HG02588 (cell line): ENCODE data around the gene DNAH8.

Experiments used
- ATAC-seq: cut with Tn5 transposase; IDR thresholded peaks from one replicate; pipeline ENCODE4 v1.9.1; 2021; ENCODE audit warnings: mild to moderate bottlenecking, moderate library complexity; ENCODE audit not compliant: unreplicated experiment

Gene DNAH8

DNA sequence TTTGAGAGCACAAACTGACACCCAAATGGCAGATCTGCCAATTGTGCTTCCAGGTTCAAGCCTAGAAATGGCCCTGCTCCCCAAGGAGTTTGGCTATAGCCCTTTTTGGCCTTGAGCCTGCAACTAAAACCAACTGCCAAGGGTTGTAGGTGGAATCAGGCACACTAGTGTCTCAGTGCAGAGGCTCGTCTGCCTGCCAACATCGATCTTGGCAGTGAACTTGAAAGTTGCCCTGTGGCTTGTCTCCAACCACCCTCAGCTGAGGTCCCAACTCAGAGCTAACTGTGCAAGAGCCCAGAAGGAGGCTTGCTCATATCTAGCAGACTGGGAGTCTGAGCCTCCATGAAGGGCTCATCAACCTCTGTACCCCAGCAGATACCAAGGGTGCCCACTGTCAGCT lies 240.8 kb downstream of the DNAH8 start:
- no peak for ATAC-seq

DNA sequence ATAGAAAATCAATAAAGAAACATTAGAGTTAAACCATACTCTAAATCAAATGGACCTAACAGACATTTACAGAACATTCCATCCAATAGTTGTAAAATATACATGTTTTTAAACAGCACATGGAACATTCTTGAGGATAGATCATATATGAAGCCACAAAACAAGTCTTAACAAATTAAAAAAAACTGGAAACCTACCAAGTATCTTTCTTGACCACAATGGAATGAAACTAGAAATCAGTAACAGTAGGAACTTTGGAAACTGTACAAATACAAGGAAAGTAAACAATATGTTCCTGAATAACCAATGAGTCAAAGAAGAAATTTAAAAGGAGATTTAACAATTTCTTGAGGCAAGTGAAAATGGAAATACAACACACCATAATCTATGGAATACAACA lies 242.3 kb downstream of the DNAH8 start:
- ATAC-seq: no peak

GRCh38 chr6:38959138-38959537 lies 244.0 kb downstream of the DNAH8 start:
- no peak for ATAC-seq

- no peak for ATAC-seq
These were observed 253.6 kb downstream of the DNAH8 start for GRCh38 chr6:38968702-38969149.

- no peak for ATAC-seq
These were observed 258.3 kb downstream of the DNAH8 start for GRCh38 chr6:38973178-38974057.

- ATAC-seq: no peak
These were observed 259.5 kb downstream of the DNAH8 start for GRCh38 chr6:38974389-38975151.

DNA sequence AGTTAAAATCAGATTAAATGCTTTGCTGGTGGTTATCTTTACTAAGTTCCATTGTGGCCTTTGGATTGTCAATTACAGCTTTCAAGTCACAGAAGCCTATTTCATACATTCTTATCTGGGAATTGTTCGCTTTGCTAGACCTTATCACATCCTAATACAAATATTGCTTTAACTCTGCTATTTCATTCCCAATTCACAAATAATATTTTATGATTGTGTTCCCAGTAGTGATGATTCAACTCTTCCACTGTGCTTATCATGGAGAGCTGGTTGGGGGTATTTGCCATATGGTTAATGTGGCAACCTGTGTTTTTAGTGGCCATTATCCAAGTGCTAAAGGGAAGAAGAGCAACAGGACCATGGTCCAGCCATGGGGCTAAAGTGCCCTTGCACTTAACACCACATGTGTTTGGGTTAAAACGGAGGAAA lies 260.5 kb downstream of the DNAH8 start:
- ATAC-seq: no peak

DNA sequence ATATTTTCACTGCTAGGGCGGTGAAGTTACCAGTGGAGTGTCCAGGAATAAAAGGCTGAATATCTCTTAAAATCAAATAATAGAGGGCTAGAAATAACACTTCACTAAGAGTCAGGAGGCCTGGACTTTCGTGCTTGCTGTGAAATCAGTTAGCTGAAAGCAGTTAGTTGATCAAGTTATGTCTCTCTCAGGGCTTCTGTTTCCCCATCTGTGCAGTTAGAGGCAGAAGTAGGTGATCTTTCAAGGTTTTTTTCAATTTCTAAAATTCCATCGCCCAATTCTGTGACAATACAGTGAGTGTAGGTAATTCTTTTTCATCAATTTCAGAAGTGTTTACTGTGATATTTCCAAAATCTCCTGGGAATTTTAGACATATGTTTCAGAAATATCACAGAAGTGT lies 260.9 kb downstream of the DNAH8 start:
- ATAC-seq: no peak

- ATAC-seq: no peak
These were observed 261.8 kb downstream of the DNAH8 start for GRCh38 chr6:38976801-38977500.

DNA sequence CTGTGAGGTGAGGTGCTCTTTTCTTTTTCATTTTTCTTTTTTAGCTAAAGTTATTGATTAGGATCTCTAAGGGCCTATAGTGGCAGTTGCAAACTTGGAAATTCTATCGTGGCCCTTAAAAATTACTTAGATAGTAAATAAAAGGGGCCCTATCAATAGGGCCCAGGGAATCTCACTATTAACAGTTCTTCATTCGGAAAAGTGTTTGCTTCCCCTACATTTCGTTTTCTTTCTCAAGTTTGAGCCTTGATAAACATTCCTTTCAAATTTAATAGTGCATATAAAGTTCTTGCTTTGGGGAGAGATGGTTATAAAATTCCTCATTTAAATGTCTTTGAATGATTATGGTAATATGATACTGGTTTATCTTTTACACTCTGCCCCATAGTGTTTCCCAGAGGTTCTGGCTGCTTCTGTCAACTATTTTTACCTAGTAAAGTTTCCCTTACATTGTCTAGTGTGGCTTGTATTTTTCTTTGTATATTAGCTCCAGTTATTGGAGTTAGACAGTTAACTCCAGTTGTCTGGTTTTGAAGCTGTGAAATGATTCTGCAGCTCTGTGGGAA lies 263.1 kb downstream of the DNAH8 start:
- no peak for ATAC-seq

DNA sequence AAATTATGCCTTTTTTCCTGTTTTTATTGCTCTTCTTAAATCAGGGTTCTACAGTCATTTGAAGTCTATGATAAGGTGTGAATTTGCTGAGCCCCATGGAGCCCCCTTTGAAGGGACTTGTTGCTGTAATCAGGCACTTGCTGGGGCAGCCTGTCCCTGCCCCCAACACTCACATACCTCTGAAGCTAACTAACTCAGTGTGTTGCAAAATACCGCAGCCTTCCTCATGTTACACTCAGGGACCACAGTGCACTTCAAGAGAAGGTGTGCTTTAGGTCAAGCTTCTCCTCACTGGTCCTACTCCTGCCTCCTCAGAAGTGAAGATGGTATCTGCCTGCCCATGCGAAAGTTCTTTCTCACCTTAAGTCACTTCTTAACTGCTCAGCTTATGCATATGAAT lies 267.4 kb downstream of the DNAH8 start:
- no peak for ATAC-seq

DNA sequence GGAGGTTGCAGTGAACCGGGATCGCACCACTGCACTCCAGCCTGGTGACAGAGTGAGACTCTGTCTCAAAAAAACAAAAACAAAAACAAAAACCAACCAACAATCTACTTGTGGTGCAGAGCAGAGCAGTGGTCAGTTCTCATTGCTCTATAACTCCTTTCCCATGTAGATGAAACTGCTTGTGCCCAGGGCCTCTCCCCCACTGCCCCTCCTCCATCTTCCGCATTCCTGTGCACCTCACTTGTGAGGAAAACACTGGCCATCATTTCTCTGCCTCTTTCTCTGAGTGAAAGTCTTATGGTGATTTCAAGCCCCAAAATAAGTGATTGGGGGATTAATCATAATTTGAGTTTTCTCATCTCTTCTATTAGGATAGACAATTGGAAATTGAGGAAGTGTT lies 269.6 kb downstream of the DNAH8 start:
- no peak for ATAC-seq

DNA sequence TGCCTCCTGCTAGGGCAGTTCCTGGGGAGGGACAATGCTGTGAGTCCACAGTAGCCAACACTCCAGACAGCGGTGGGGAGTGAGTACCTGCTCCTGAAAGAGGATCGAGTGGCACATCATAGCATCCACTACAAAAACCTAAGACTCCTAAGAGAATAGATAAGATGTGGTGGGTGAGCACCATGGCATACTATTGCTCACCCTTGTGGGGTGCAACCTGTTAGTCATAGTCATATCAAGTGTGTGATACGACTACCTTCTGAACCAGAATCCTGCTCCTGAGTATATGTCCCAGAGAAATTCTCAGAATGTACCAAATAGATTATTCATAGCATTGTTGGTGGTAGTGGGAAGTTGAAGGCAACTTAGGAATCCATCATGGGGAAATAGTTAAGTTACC lies 270.7 kb downstream of the DNAH8 start:
- ATAC-seq: no peak

- no peak for ATAC-seq
These were observed 272.4 kb downstream of the DNAH8 start for GRCh38 chr6:38987503-38987902.

DNA sequence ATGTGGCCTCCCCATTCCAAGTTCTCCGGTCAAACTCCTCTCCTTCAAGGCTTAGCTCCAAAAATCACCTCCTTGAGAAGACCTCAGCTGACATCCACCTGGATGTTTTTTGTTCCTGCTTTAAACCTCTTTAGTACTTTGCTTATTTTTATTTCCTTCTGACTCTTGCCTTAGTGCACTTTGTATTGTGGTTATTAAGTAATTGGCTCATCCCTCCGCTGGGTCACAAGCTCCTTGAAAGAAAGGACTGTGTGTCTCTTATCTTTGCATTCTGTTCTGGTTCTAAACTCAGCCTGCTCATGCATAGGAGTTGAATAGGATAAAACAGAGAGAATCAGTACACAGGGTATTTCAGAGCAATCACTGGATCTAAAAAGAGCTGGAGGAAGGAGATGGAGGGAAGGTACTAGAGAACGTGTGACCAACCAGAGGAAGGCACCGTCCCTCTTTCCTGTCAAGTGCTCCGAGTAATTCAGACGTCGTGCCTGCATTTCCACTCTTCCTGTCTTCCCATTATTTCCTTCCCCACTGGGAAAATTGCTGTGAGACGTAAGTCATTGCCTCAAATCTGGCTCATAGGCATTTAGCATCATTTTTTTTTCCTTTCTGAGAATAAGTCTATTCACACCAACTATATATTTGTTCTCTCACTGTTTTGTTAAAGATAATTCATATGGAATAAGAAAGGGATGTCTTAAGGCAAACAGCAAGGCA lies 273.8 kb downstream of the DNAH8 start:
- ATAC-seq: no peak

GRCh38 chr6:38990475-38990874 lies 275.4 kb downstream of the DNAH8 start:
- no peak for ATAC-seq

- ATAC-seq: no peak
These were observed 281.6 kb downstream of the DNAH8 start for GRCh38 chr6:38996676-38997075.

DNA sequence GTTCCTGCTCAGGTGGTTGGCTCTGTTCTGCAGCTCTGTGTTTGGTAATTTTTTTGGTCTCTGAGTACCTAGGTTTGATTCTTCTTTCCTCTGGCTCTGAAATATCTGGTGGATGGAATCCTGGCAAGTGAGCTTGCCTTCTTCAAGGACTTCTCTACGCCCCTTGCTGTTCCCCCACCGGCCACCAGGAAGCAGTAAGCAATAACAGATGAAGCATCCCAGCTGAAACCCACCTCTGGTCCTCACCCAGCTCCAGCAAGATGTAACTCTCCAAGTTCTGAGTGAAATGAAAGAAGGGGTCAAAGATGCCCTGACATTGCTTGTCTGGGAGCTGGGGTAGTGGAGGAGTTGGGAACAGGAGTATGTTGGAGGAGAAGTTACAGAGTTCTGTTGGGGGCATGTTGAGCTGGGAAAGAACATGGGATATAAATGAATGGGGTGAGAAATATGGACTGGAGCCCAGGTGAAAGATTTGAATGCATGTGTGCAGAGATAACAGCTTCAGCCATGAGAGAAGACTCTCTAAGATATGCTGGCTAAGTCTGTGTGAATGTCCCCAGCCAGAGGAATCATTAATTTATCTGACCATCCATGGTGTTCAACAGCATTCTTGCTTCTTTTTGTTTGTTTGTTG lies 282.1 kb downstream of the DNAH8 start:
- ATAC-seq: no peak

DNA sequence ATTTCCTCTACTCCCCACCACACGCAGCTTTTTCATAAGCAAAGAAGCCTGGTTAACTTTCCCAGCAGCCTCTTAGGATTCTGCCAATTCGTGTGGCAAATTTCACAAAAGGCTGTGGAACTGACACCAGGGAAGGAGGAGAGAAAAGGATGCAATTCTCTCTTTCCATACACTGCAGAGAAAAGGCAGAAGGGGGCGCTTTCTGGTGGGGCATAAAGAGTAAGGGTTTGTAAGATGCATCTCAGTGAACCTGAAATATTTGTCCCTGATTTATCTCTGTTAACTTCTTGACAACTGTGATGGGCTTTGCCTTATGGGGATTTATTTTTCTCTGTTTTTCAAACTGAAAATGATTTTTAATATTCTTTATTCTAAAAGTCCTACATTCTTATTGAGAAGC lies 288.0 kb downstream of the DNAH8 start:
- ATAC-seq: no peak

DNA sequence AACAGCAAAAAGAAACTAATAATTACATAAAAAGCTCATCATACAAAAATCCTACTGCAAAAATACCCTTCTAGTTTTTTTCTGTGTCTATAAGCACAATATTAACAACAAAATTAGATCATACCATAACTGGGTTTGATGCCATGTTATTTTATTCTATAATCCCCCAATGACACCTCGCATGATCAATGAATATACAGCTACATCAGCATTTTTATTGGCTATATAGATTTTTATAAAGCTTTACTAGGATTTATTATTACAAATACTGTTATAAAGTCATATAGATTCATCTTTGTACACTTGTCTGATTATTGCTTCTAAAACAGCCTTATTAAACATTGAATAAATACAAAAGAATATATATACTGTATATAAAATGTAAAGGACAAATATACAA lies 288.4 kb downstream of the DNAH8 start:
- no peak for ATAC-seq
